Right lobe of liver (tissue), 6 donors: ENCODE measurements around the gene CMBL. TPM values are rescaled to one million over a fixed set of nuclear protein-coding genes. Genes with fewer than 3 reads are reported as not detected.

Experiments
- ATAC-seq, 4 donors: fragments of 200-7000 bp; cut with Tn5 transposase; one replicate each; pipeline ENCODE4 v1.9.1; 2020; ENCODE audit warnings: mild to moderate bottlenecking in 4 of 4, moderate library complexity in 4 of 4
- DNase-seq, 3 donors: peaks; one replicate each; pipeline ENCODE4 v3.0.0-alpha.2; 2020
- H3K27ac ChIP-seq, 3 donors: fragments of 200-600 bp; one replicate each; pipeline ENCODE4 v1.8.0; 2022
- H3K27me3 ChIP-seq, 2 donors: fragments of 200-600 bp; one replicate each; pipeline ENCODE4 v1.8.0; 2022
- H3K36me3 ChIP-seq, 4 donors: fragments of 200-600 bp; sonication (generic) in 1 of 4; one replicate each; pipeline versions ENCODE4 v1.5.1 to v1.8.0; 2017 to 2022; ENCODE audit warnings: control low read depth in 1 of 4
- H3K4me1 ChIP-seq, 4 donors: fragments of 200-600 bp; sonication (generic) in 1 of 4; one replicate each; pipeline versions ENCODE4 v1.5.1 to v1.8.0; 2017 to 2022; ENCODE audit warnings: control low read depth in 1 of 4
- H3K4me3 ChIP-seq, 3 donors: fragments of 200-600 bp; one replicate each; pipeline ENCODE4 v1.8.0; 2022
- H3K9me3 ChIP-seq, 4 donors: fragments of 200-600 bp; sonication (generic) in 1 of 4; one replicate each; pipeline versions ENCODE4 v1.5.1 to v1.8.0; 2017 to 2022; ENCODE audit warnings: control low read depth in 1 of 4
- CTCF ChIP-seq, 4 donors: fragments of 200-600 bp in 3 of 4; fragments of 450-650 bp in 1 of 4; IDR thresholded peaks; one replicate each; pipeline versions ENCODE4 v1.5.1 to v1.8.0; 2016 to 2022; ENCODE audit warnings: antibody characterized with exemption in 4 of 4, mild to moderate bottlenecking in 2 of 4
- POLR2A ChIP-seq: fragments of 450-650 bp; IDR thresholded peaks from one replicate; pipeline ENCODE4 v1.6.1; 2017; ENCODE audit warnings: antibody characterized with exemption, mild to moderate bottlenecking
- WGBS: methylation state at CpG from one replicate; pipeline ENCODE4 v1.1.6; 2018; ENCODE audit warnings: low coverage, low lambda C conversion rate; ENCODE audit not compliant: insufficient coverage; ENCODE audit errors: missing lambda C conversion rate; 5-methylcytosine and 5-hydroxymethylcytosine counted together
- intact Hi-C, 2 donors: fragments of 100-400 bp; cut with DNase I; formaldehyde crosslinking; loops; one replicate each; pipeline versions ENCODE4 v1.11.2 to v1.14.1; 2022
- total RNA-seq, 6 experiments: library from RNA; depleted of rRNA in 2 of 6; stranded (reverse); fragments of >200 nt in 2 of 6; fragmentation: NEBNext Ultra II Directional in 3 of 6; extraction: Animal tissue kit (Norgen Biotek cat#: 25700) in 3 of 6; gene quantifications; one replicate each; pipeline versions ENCODE4 v1.1.0 to v1.2.4, GENCODE V29; 2016 to 2023
- donor health status: DM: no; HTN: yes; CAD: no.
- donor health status: DM: no; HTN: no; CAD: no.
- donor health status: DM: no; HTN: no; CAD: no.
- donor health status: DM: no; HTN: yes; CAD: no.
- donor health status: DM: no; HTN: yes; CAD: no.

The CMBL gene
- total RNA-seq, 6 experiments from 2014 or later = 29.4 to 206 (median 97.7) TPM

GRCh38 chr5:10324518-10325370 is 17.0 kb upstream of the CMBL start:
- ATAC-seq = peak in 3 of 4 donors; percentile 27 to 77 (median 38)
- Histone ChIP-seq H3K4me1 (peaks cover 0 to 22% (median 4%) of the 10 kb centered on the region in 4 donors), H3K36me3 (no peaks in the 10 kb centered on the region), H3K4me3 (no peak overlapping the region), H3K27me3 (no peaks in the 10 kb centered on the region), H3K9me3 (no peaks in the 10 kb centered on the region), H3K27ac (no peak overlapping the region)
- no peak for DNase-seq
- WGBS = 81% methylated on average over 6 of the region's 6 CpGs
- intact Hi-C loops = no loop called here
- TF ChIP-seq POLR2A = no peak

- ATAC-seq (peak; percentile 37 to 77 (median 62)), DNase-seq (no peak)
- H3K4me3 ChIP-seq = no peak overlapping the region
- no peaks in the 10 kb centered on the region for H3K36me3 ChIP-seq
- peak overlapping the region in 1 of 3 donors; percentile 26 for H3K27ac ChIP-seq
- WGBS = 59% methylated on average over 6 of the region's 6 CpGs
- H3K27me3 ChIP-seq = no peaks in the 10 kb centered on the region
- intact Hi-C loops = no loop called here
- H3K4me1 ChIP-seq = peaks cover 0 to 16% (median 2%) of the 10 kb centered on the region in 4 donors
- no peaks in the 10 kb centered on the region for H3K9me3 ChIP-seq
- no peak for TF ChIP-seq POLR2A
- TF ChIP-seq CTCF (IDR thresholded peaks at IDR 0.05) = no peak
These were observed 16.1 kb upstream of the CMBL start for GRCh38 chr5:10323588-10324488.

- Histone ChIP-seq H3K4me1 (peaks cover 0 to 16% (median 2%) of the 10 kb centered on the region in 4 donors), H3K27ac (no peak overlapping the region), H3K9me3 (no peaks in the 10 kb centered on the region), H3K4me3 (no peak overlapping the region), H3K36me3 (no peaks in the 10 kb centered on the region), H3K27me3 (no peaks in the 10 kb centered on the region)
- intact Hi-C loops = no loop called here
- WGBS = 72% methylated on average over 6 of the region's 9 CpGs
- DNase-seq (no peak), ATAC-seq (no peak)
- TF ChIP-seq CTCF (IDR thresholded peaks at IDR 0.05) = no peak
- no peak for TF ChIP-seq POLR2A
These were observed 14.2 kb upstream of the CMBL start for GRCh38 chr5:10321882-10322281.

DNA sequence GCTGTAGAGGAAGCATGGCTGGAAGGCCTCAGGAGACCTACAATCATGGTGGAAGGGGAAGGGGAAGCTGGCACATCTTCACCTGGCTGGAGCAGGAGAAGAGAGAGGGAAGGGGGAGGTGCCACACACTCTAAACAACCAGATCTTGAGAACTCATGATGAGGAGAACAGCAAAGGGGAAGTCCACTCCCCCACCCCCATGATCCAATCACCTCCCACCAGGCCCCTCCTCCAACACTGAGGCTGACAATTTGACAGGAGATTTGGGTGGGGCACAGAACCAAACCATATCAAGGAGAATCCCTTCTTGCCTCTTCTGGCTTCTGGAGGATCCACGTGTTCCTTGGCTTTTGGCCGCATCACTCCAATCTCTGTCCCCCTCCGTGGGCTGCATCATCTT is 13.1 kb upstream of the CMBL start:
- TF ChIP-seq CTCF (IDR thresholded peaks at IDR 0.05) (no peak), POLR2A (no peak)
- no peak for ATAC-seq
- intact Hi-C loops = no loop called here
- Histone ChIP-seq H3K4me1 (peaks cover 0 to 16% (median 2%) of the 10 kb centered on the region in 4 donors), H3K4me3 (no peak overlapping the region), H3K27me3 (no peaks in the 10 kb centered on the region), H3K9me3 (no peaks in the 10 kb centered on the region), H3K36me3 (no peaks in the 10 kb centered on the region), H3K27ac (no peak overlapping the region)
- WGBS = 63% methylated on average over 3 of the region's 3 CpGs
- DNase-seq = no peak
